GM19438 (cell line): ENCODE data around the gene SH2D5.
"Not testable (repeated sequence)": the region's sequence is repeated elsewhere in the genome, so short reads cannot be mapped to it uniquely, and the experiment has no call there.

Experiments used
- ATAC-seq: cut with Tn5 transposase; IDR thresholded peaks from one replicate; pipeline ENCODE4 v1.9.1; 2021; ENCODE audit warnings: low read depth; ENCODE audit not compliant: unreplicated experiment

The SH2D5 gene

DNA sequence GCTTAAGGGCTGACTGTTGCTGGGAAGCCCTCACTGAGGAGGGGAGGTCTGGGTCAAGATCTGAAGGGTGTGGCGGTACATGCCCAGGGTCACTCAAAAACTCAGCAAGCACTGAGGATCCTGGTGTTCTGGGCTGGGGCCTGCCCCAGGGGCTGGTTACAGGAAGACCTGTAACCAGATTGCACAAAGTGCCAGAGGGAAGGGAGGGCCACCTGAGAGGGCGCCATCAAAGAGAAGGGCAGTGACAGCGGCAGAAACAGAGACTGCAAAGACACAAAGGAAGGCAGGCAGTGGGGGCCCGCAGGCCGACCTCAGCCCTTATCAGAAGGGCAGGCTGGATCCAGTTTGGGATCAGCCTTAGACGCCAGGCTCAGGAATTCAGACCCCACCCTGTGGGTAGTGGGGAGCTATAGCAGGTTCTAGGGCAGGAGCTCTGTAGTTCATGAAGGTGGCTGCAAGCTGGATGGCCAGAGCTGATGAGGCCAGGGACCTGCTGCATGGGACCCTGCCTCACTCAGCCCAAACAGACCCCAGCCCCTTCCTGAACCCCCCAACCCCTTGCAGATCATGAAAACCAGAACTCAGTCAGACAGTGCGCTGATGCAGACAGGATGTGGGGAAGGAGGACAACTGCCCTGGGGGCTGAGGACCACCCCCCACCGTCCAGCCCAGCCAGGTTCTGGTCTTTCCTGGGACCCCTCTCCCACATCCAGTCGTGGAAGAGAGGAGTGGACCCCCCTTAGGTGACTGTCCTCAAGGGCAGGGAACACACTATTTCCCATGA lies 3.9 kb downstream of the SH2D5 start:
- no peak for ATAC-seq

DNA sequence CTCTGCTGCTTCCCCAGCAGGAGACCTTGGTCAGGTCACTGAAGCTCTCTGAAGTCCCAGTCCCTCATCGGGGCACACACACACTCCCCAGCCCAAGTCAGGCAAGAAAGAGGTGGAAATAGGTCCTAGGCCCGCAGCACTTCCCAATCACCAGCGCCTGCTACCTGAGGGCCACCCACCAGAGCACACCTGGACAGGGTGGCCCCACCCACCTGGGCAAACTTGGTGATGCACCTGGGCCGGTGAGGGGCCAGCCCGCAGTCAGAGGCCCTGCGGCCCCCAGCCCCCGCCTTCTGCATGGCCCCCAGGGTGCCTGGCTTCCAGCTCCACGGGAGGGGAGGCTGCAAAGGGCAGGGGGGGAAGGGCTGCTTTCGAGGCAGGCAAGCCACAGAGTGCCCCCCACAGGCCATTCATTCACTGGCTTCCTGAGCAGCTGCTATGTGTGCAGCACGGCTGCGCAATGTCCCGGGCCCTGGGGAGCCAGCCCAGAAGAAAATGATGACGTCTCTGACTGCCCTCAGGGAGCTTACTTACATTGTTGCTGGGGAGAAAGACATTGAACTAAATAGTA lies 4.7 kb downstream of the SH2D5 start:
- ATAC-seq, result no peak

DNA sequence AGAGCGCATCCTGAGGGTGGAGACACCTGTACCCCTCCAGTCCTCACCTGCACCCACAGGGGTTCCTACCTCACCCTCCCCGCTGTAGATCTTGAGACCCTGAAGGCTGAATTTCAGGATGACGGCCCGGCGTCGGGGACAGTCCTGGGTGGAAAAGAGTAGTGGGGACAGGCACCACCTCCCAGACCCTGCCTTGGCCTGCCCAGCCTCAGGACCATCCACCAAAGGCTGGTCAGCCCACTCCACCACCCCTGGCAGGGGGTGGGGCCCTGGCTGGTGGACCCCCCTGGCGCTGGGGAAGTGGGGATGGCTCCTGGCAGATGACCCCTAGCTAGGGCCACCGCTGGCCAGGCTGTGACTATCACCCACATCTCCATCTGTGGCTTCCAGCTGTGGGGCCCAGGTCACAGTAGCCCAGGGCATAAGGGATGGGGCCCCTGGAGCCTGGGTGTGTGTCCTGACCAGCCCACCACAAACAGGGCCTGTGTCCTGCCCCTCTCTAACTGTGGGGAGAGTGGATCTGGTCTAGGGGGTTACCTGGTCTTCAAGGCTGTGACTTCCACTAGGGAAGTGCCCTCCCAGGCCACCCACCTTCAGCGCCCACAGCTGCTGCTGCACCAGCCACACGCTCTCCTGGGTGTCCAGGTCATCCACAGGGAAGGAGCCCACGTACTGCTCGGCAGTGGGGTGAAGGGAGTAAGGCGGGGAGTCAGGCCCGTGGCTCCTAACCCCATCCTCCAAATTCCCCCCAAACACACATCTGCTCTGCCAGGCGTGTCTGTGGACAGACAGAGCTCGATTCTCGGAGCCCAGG lies 5.4 kb downstream of the SH2D5 start:
- no peak for ATAC-seq

DNA sequence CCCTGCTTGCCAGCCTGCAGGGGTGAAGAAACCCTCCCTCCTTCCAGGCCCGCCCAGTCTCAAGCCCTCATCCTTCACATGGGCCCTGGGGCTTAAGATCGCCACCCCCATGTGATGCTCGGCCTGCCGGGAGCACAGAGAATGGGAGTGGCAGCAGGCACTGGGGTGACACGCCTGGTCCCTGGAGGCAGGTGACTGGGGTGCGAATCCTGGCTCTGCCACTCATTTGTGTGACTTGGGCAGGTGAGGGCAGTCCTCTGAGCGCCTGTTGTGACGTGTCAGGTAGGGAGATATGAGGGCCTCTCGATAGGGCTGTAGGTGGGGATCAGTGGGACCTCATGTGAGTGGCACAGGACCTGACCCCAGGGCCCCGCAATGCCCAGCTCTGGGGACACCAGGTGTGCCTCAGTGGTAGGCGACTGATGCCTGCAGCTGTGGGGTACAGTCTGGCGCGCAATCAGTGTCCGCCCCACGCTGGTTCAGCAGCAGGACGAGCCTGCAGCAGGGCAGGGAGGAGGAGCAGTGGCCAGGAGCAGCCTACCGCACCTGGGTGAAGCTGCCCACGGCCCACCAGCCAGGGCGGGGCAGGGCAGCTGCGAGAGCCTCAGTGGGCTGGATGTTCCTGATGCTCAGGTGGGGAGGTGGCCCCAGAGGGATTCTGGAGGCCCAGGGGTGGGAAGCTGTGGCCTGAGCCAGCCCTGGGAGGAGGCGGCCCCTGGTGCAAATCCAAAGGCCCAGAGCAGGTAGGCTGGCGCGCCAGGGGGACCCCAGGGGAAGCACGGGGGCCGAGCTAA lies 6.2 kb downstream of the SH2D5 start:
- ATAC-seq, result no peak

- no peak for ATAC-seq
These were observed 7.0 kb downstream of the SH2D5 start for GRCh38 chr1:20725189-20726117.

DNA sequence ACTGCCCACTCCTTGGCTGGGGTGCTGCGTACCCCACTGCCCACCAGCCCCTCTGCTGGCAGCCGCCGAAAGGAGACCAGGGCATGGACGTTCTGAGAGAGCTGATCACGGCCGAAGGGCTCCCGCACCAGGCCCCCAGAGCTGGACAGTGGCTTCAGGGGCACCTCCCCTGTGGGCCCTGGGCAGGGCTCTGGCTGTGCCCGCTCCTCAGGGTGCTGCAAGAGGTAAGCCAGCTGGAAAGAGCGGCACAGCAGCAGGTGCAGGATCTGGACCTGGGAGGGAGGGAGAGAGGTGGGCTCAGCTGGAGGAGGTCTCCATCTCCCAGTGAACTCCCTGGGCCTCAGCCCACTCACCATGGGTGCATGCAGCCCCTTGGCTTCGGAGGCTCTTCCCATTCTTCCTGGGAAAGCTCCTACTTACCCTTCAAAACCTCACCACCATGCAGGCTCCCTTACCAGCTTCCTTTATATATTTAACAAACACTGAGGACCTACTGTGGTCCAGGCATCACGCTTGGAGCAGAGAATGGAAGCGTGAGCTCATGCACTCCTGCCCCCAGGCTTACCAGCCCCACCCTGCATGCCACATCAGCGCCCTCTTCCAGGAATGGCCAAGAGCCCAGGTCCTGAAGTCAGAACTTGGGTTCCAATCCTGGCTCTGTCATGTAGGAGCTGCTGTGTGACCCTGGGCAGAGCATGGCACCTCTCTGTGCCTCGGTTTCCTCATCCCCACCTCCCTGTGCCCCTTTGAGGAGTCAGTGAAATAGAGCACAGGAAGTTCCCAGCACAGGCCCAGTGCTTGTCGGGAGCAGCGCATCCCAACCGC lies 7.9 kb downstream of the SH2D5 start:
- no peak for ATAC-seq

DNA sequence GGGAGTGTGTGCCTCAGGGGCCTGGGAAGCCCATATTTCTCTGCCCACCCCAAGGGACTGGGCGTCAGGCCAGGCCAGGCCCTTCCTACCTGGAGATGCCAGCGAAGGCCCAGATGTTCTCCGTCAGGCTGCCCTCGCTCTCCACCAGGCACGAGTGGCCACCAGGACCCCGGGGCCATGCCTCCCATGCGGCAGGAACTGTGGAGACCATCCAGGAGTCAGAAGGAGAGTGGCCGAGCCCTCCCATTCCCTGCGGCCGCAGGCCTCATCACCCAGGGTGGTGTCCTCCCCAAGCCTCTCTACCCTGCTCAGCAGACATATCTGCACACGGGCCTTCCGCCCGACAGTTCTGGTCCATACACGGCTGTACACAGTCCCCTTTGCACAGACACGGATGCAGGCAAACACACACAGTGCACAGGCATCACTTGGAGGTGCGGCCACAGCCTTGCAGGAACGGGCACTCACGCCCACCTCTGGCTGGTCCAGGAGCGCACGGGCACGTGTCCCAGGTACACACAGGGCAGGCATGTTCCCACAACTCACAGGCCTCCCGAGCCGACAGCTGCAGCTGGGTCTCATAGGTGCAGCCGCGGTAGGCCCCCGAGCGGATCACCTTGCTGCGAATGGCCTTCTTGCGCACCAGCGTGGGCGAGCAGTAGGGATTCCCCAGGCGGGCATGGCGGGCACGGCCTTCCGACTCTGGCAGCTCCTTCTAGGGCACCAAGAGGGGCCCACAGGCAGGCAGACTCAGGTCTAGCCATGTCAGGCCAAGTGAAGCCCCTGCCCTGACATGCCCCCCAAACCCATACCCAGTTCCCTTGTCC lies 8.8 kb downstream of the SH2D5 start:
- no peak for ATAC-seq

DNA sequence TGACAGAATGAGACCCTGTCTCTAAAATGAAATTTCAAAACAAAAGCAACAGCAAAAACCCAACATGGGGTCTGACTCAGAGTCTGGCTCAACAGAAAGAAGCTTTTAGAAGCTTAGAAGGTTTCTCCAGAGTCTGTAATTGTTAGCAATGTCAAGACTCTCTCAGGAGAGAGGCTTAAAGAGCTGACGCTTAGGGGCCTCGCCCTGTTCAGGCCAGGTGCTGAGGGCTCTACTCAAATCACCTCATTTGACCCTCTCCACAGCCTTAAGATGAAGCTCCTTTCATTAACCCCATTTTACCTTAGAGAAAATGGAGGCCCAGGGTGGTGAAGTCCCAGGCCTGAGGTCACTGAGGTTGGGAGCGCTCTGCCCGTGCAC lies 9.4 kb downstream of the SH2D5 start:
- ATAC-seq, result no peak

GRCh38 chr1:20721117-20722061 lies 11.1 kb downstream of the SH2D5 start:
- no peak for ATAC-seq

- ATAC-seq, result no peak
These were observed 11.8 kb downstream of the SH2D5 start for GRCh38 chr1:20720631-20721091.

DNA sequence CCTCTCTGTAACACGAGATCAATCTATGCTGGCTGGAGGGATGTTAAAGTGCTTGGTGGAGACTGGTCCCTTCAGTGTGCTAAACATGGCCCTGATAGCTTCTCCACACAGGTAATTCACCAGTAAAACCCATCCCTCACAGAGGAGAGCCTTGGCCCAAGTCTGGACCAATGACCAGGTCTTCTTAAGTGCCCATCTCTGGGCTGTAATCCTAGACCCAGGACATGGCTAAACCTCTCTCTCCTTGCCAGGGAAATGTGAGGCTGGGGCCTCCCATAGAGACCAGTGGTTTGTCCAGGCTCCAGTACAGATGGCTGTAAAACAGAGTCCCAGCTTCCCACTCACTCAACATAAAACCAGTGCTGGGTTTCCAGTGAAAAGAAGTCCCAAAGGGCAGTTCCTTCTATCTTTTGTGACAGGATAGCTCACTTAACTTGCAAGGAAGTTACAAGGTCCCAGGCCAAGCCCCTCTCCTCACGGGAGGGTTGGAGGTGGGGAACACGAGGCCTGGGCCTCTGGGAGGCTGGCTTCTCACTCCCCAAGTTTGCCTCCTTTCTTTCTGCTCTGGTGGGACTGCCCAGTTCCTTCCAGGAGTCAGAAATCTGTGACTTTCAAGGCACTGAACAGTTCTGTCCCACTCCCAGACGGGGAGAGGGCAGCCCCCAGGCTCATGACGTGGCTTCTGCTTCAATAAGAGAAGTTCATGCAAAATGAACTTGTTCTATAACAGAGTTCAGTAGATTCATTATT lies 12.5 kb downstream of the SH2D5 start:
- ATAC-seq, result no peak

GRCh38 chr1:20719261-20719660 lies 13.2 kb downstream of the SH2D5 start:
- no peak for ATAC-seq

- not testable (repeated sequence) for ATAC-seq
These were observed 14.1 kb downstream of the SH2D5 start for GRCh38 chr1:20718343-20718882.

DNA sequence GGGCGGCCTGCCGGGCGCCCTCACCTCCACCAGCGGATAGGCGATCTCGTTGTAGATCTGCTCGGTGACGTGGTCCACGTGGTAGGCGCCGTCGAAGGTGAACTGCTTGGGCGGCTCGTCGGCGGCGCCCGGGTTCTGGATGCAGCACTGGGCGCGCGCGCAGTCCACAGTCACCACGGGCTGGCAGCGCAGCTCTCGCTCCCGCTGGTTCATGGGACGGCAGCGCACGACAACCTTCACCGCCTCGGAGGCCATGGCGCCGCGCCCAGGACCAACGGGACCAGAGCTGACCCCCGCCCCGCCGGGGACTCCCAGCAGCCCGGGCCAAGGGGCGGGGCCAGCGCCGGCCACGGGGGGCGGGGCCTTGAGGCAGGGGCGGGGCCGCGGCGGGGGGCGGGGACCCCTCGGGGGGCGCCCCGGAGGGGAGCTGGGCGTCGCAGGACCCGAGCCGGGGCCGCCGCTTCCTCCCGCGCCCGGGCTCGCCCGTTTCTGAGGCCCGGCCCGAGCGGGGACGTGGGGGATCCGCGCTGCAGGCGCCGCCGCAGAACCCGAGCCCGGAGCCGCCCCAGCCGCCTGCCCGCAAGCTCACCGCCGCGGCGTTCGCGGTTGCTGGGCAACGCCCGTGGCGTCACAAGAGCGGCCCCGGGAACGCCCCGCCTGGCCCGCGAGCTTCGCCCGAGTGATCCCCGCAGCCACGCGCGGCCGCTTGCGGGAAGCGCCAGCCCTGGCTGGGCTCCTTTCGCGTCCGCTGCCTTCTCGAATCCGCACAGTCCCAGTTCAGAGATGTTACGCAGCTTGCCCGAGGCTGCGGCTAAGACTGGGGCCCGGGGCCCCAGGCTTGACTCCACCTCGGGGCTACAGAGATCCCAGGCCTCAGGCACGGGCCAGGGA lies 14.8 kb downstream of the SH2D5 start, which contains the start of gene KIF17:
TSS of gene KIF17 (minus strand) at position 556 of the 891 bp plus-strand sequence. CDS start at position 255, 301 bp downstream.
- no peak for ATAC-seq

- no peak for ATAC-seq
These were observed 16.3 kb downstream of the SH2D5 start for GRCh38 chr1:20716232-20716631.
